ENCODE results near the gene IL17RE.

DNA sequence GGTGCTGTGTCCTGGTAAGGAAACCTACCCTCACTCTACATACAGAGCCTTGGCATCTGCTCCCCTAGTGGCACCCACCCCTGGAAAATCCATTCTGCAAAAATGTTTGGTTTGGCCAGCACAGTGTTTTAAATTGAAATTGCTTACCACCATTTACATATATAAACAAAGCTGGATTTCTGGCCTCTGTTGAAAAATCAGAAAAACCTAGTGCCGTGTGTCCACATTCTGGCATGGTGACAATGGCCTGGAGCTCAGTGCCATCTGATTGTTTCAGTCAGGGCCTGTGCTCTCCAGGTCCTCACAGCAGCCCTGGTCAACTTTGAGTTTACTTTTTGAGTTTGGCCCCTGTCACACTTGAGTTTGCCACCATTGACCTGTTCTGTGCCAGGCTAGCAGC lies 11.4 kb downstream of the IL17RE start:
- TF ChIP-seq FOXP2 (optimal IDR thresholded peaks at IDR 0.05; ENCODE audit: control extremely low read depth, extremely low read length, insufficient read depth) (no peak), POLR2AphosphoS5 (IDR thresholded peaks at IDR 0.05; ENCODE audit: borderline replicate concordance, low read depth, low read length) (no peak), EZH2 (IDR thresholded peaks at IDR 0.05) (no peak)

Data from SK-N-MC (cell line).